Gastroesophageal sphincter (tissue), 3 donors: Measurements from ENCODE around the gene CPOX.

Experiments
- EP300 ChIP-seq: sonication (generic); formaldehyde crosslinking; IDR thresholded peaks from one replicate; pipeline ENCODE4 v1.6.1; 2017; ENCODE audit warnings: antibody characterized with exemption, mild to moderate bottlenecking
- TF ChIP-seq, protein P1 (sequence below), 4 experiments: fragments of 200-600 bp in 2 of 4; fragments of 450-650 bp in 2 of 4; sonication (generic) in 1 of 4; IDR thresholded peaks; one replicate each; pipeline ENCODE4 v1.5.1; 2017 to 2019; ENCODE audit warnings: antibody characterized with exemption in 4 of 4, mild to moderate bottlenecking in 2 of 4, moderate library complexity in 2 of 4

DNA sequence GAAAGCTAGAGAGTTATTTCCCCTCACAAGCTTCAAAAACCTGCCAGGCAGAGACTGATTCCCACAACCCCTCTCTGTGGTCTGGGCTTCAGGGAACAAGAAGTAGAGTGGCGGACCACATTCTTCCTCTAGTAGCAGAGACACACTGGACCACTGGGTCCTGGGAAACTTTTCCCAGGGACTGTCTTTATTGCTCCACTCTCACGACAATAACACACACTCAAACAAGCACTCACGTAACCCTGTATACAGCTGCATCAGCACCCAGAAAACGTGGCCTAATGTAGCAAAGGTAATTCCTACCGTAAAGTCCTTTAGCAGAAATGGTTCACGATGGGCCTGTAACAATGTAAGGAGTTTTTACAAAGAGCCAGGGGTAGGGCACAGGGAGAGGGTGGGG, 27.6 kb downstream of the CPOX start:
- TF ChIP-seq, protein P1, sequence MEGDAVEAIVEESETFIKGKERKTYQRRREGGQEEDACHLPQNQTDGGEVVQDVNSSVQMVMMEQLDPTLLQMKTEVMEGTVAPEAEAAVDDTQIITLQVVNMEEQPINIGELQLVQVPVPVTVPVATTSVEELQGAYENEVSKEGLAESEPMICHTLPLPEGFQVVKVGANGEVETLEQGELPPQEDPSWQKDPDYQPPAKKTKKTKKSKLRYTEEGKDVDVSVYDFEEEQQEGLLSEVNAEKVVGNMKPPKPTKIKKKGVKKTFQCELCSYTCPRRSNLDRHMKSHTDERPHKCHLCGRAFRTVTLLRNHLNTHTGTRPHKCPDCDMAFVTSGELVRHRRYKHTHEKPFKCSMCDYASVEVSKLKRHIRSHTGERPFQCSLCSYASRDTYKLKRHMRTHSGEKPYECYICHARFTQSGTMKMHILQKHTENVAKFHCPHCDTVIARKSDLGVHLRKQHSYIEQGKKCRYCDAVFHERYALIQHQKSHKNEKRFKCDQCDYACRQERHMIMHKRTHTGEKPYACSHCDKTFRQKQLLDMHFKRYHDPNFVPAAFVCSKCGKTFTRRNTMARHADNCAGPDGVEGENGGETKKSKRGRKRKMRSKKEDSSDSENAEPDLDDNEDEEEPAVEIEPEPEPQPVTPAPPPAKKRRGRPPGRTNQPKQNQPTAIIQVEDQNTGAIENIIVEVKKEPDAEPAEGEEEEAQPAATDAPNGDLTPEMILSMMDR (IDR thresholded peaks at IDR 0.05) = no peak
- no peak for TF ChIP-seq EP300
